ENCODE measurements around the gene TMEM43. TPM values are rescaled to one million over a fixed set of nuclear protein-coding genes. Genes with fewer than 3 reads are reported as not detected.

The TMEM43 gene
- total and polyA plus RNA-seq, 4 donors: 44.3 to 104 (median 74.5) TPM

GRCh38 chr3:14186854-14187458 lies 62.1 kb downstream of the TMEM43 start:
- H3K4me1 ChIP-seq (ENCODE audit: control insufficient read depth in 5 of 5, insufficient read depth in 5 of 5, low read length in 5 of 5): no peaks in the 10 kb centered on the region
- WGBS, 2 donors: 94 to 96% methylated on average over 5 of the region's 5 CpGs
- H3K27ac ChIP-seq (ENCODE audit: low read depth in 1 of 2, low read length in 1 of 2): no peak overlapping the region
- no peak overlapping the region for H3K4me3 ChIP-seq
- H3K36me3 ChIP-seq (ENCODE audit: control insufficient read depth in 4 of 4, insufficient read depth in 4 of 4, low read length in 4 of 4): peaks cover 14 to 24% (median 18%) of the 10 kb centered on the region in 4 donors
- no peaks in the 10 kb centered on the region for H3K9me3 ChIP-seq (ENCODE audit: control insufficient read depth in 4 of 4, insufficient read depth in 3 of 4, low read length in 3 of 4)
- TF ChIP-seq, protein P1, sequence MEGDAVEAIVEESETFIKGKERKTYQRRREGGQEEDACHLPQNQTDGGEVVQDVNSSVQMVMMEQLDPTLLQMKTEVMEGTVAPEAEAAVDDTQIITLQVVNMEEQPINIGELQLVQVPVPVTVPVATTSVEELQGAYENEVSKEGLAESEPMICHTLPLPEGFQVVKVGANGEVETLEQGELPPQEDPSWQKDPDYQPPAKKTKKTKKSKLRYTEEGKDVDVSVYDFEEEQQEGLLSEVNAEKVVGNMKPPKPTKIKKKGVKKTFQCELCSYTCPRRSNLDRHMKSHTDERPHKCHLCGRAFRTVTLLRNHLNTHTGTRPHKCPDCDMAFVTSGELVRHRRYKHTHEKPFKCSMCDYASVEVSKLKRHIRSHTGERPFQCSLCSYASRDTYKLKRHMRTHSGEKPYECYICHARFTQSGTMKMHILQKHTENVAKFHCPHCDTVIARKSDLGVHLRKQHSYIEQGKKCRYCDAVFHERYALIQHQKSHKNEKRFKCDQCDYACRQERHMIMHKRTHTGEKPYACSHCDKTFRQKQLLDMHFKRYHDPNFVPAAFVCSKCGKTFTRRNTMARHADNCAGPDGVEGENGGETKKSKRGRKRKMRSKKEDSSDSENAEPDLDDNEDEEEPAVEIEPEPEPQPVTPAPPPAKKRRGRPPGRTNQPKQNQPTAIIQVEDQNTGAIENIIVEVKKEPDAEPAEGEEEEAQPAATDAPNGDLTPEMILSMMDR (IDR thresholded peaks at IDR 0.05; ENCODE audit: control extremely low read depth, extremely low read depth): no peak
- no peak for DNase-seq
- no peak overlapping the region for H3K9ac ChIP-seq (ENCODE audit: insufficient read depth in 1 of 2, low read length in 2 of 2)
- H3K27me3 ChIP-seq (ENCODE audit: control insufficient read depth in 3 of 3, insufficient read depth in 3 of 3, low read length in 2 of 3): no peaks in the 10 kb centered on the region
- ATAC-seq (ENCODE audit: insufficient read depth, low FRiP score): no peak

GRCh38 chr3:14188041-14188754 lies 63.3 kb downstream of the TMEM43 start:
- no peak overlapping the region for H3K27ac ChIP-seq (ENCODE audit: low read depth in 1 of 2, low read length in 1 of 2)
- no peak overlapping the region for H3K9ac ChIP-seq (ENCODE audit: insufficient read depth in 1 of 2, low read length in 2 of 2)
- DNase-seq (peak in 1 of 3 donors; percentile 54), ATAC-seq (ENCODE audit: insufficient read depth, low FRiP score) (no peak)
- no peak overlapping the region for H3K4me3 ChIP-seq
- H3K27me3 ChIP-seq (ENCODE audit: control insufficient read depth in 3 of 3, insufficient read depth in 3 of 3, low read length in 2 of 3): no peaks in the 10 kb centered on the region
- H3K9me3 ChIP-seq (ENCODE audit: control insufficient read depth in 4 of 4, insufficient read depth in 3 of 4, low read length in 3 of 4): no peaks in the 10 kb centered on the region
- no peaks in the 10 kb centered on the region for H3K4me1 ChIP-seq (ENCODE audit: control insufficient read depth in 5 of 5, insufficient read depth in 5 of 5, low read length in 5 of 5)
- TF ChIP-seq, protein P1 (IDR thresholded peaks at IDR 0.05; ENCODE audit: control extremely low read depth, extremely low read depth): no peak
- 72 to 75% methylated on average over 4 of the region's 4 CpGs for WGBS, 2 donors
- H3K36me3 ChIP-seq (ENCODE audit: control insufficient read depth in 4 of 4, insufficient read depth in 4 of 4, low read length in 4 of 4): peaks cover 9 to 16% (median 14%) of the 10 kb centered on the region in 4 donors

Other genes with a start within 250 kb of the TMEM43 start
- gene WNT7A, start 245.0 kb upstream of the TMEM43 start, total RNA-seq: 1 to 10 TPM; 2.0 to 4.8 TPM
- gene WNT7A, start 245.0 kb upstream of the TMEM43 start, polyA plus RNA-seq: 1 to 10 TPM; 1.7 to 2.0 TPM
- gene CHCHD4, start 182 bp upstream of the TMEM43 start, total RNA-seq: 1 to 10 TPM; 8.8 to 9.2 TPM
- gene CHCHD4, start 182 bp upstream of the TMEM43 start, polyA plus RNA-seq: 10 to 100 TPM in 1 of 2 donors, 1 to 10 TPM in 1; 8.9 to 14.0 TPM
- gene XPC, start 53.5 kb downstream of the TMEM43 start, total RNA-seq: 10 to 100 TPM; 27.7 to 31.9 TPM
- gene XPC, start 53.5 kb downstream of the TMEM43 start, polyA plus RNA-seq: 10 to 100 TPM; 16.4 to 19.7 TPM
- gene LSM3, start 53.8 kb downstream of the TMEM43 start, total RNA-seq: 10 to 100 TPM in 1 of 2 donors, 1 to 10 TPM in 1; 6.4 to 10.3 TPM
- 1 to 10 TPM; 9.8 to 9.9 TPM for gene LSM3, start 53.8 kb downstream of the TMEM43 start, polyA plus RNA-seq

All from lung (tissue), 12 donors.